Peyer's patch (tissue), 4 donors: ENCODE data around the gene LDLRAD4. TPM values are rescaled to one million over a fixed set of nuclear protein-coding genes. Genes with fewer than 3 reads are reported as not detected.
A peak's percentile ranks its signal among the peaks of the same experiment; 100 is the strongest.
"Not testable (repeated sequence)": the region's sequence is repeated elsewhere in the genome, so short reads cannot be mapped to it uniquely, and the experiment has no call there.

Source experiments
- DNase-seq, 3 donors: peaks; one replicate each; pipeline ENCODE4 v3.0.0-alpha.2; 2017 to 2019
- H3K27ac ChIP-seq, 4 donors: fragments of 200-600 bp; sonication (generic); one replicate each; pipeline ENCODE4 v1.5.1; 2016 to 2019
- H3K27me3 ChIP-seq, 2 donors: fragments of 200-600 bp; sonication (generic); one replicate each; pipeline ENCODE4 v1.5.1; 2019
- H3K36me3 ChIP-seq, 3 donors: fragments of 200-600 bp; sonication (generic); one replicate each; pipeline ENCODE4 v1.5.1; 2016 to 2019
- H3K4me1 ChIP-seq, 4 donors: fragments of 200-600 bp; sonication (generic); one replicate each; pipeline ENCODE4 v1.5.1; 2016 to 2019
- H3K4me3 ChIP-seq, 4 donors: fragments of 200-600 bp; sonication (generic); 1 replicate in 3 of 4; 2 replicates in 1 of 4; pipeline ENCODE4 v1.5.1; 2016 to 2019; ENCODE audit warnings: mild to moderate bottlenecking in 1 of 4
- H3K9me3 ChIP-seq, 4 donors: fragments of 200-600 bp; sonication (generic); one replicate each; pipeline ENCODE4 v1.5.1; 2016 to 2019; ENCODE audit warnings: mild to moderate bottlenecking in 1 of 4
- CTCF ChIP-seq, 6 experiments: fragments of 450-650 bp in 4 of 6; fragments of 200-600 bp in 2 of 6; sonication (generic) in 1 of 6; IDR thresholded peaks; one replicate each; pipeline ENCODE4 v1.5.1; 2017 to 2019; ENCODE audit warnings: antibody characterized with exemption in 6 of 6, mild to moderate bottlenecking in 3 of 6, moderate library complexity in 1 of 6
- POLR2A ChIP-seq, 2 donors: fragments of 450-650 bp; IDR thresholded peaks; one replicate each; pipeline ENCODE4 v1.5.1; 2017; ENCODE audit warnings: antibody characterized with exemption in 2 of 2, mild to moderate bottlenecking in 2 of 2, moderate library complexity in 2 of 2
- total RNA-seq, 4 donors: library from RNA; depleted of rRNA; stranded (reverse); fragments of >200 nt; gene quantifications; one replicate each; pipeline ENCODE4 v1.1.0, GENCODE V29; 2016

The LDLRAD4 gene
- total RNA-seq, 4 donors from 2014 or later, result 24.8 to 128 (median 50.0) TPM

- Histone ChIP-seq H3K4me3 (no peak overlapping the region), H3K36me3 (no peaks in the 10 kb centered on the region), H3K27ac (no peak overlapping the region), H3K27me3 (no peaks in the 10 kb centered on the region), H3K9me3 (no peaks in the 10 kb centered on the region), H3K4me1 (peaks cover 0 to 14% (median 3%) of the 10 kb centered on the region in 4 donors)
- DNase-seq, result no peak
- no peak for TF ChIP-seq CTCF (IDR thresholded peaks at IDR 0.05)
- TF ChIP-seq POLR2A (IDR thresholded peaks at IDR 0.05), result no peak
Observed at GRCh38 chr18:13605901-13606300, 387.3 kb downstream of the LDLRAD4 start.

- no peak for DNase-seq
- H3K4me3 ChIP-seq, result no peak overlapping the region
- no peak for TF ChIP-seq CTCF (IDR thresholded peaks at IDR 0.05)
- TF ChIP-seq POLR2A (IDR thresholded peaks at IDR 0.05), result no peak
- H3K36me3 ChIP-seq, result no peaks in the 10 kb centered on the region
- no peaks in the 10 kb centered on the region for H3K27me3 ChIP-seq
- no peak overlapping the region for H3K27ac ChIP-seq
- H3K9me3 ChIP-seq, result no peaks in the 10 kb centered on the region
- H3K4me1 ChIP-seq, result peaks cover 0 to 16% (median 7%) of the 10 kb centered on the region in 4 donors
Observed at GRCh38 chr18:13606604-13607254, 388.2 kb downstream of the LDLRAD4 start.

- H3K36me3 ChIP-seq, H3K27me3 ChIP-seq, H3K4me3 ChIP-seq, H3K9me3 ChIP-seq, DNase-seq: not testable (repeated sequence)
- Histone ChIP-seq H3K4me1 (peaks cover 0 to 16% (median 8%) of the 10 kb centered on the region in 4 donors), H3K27ac (peak overlapping the region in 1 of 4 donors; percentile 63)
Observed at GRCh38 chr18:13608024-13608562, 389.5 kb downstream of the LDLRAD4 start.

DNA sequence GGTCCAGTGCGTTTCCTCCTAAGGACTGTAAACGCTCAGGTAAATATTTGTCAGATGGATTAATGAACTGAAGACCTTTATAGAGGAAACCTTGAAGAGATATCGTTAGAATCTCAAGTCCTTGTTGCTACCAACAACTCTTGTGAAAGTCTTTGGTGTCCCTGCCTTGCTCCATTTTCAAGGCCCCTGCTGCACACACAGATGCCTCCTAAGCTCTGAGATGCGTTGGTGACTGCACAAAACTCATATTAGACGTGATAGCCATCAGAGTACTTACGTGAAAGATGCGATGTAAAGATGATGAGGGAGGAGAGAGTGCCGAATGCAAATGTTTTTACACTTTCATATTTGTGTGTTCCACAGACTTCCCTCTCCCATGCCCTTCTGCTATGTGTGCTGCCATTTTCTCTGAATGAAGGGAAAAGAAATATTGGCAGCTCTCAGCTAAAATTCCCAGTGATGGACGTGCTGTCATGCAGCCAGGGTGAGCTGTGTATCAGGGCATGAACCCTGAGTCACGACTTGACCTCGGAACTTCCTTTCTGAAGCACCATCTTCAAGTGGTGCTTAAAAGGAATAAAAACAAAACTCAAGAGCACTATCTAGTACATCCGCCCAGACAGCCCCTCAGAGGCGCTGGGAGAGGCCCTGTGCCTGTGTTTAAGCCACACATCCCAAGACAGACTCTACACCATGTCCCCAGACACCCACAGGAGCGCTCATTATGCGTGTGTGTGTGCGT lies 390.4 kb downstream of the LDLRAD4 start:
- Histone ChIP-seq H3K27me3 (no peaks in the 10 kb centered on the region), H3K4me1 (peaks cover 0 to 16% (median 8%) of the 10 kb centered on the region in 4 donors), H3K9me3 (no peaks in the 10 kb centered on the region), H3K27ac (peak overlapping the region in 3 of 4 donors; percentile 9 to 63 (median 14)), H3K36me3 (no peaks in the 10 kb centered on the region), H3K4me3 (no peak overlapping the region)
- DNase-seq, result peak in 2 of 3 donors; percentile 46 to 64
- TF ChIP-seq CTCF (IDR thresholded peaks at IDR 0.05) (no peak), POLR2A (IDR thresholded peaks at IDR 0.05) (no peak)

DNA sequence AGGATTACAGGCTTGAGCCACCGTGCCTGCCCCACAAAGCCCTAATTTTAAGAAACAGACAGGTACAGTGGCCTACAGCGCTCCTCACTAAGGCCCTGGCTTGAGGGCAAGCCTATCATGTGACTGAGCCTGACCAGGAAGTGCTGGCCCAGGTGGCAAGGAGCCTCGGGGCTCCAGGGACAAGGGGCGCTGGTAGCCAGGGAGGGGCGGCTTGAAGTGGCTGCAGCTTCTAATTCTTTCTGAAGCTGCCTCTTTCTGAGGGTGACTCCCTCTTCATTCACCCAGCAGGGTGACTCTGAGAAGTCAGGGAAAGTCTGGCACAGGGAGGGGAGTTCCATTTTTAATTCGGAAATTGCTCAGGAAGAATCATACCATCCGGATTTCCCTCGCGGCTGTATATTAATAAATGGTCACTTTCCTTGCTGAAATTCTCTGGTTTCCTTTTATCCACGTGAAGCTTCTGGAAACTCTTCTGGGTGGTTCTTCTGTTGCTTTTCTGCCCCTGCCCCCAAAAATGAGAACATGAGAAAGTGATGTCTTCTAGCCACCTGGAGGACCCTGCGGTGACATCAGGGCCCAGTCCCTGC lies 392.1 kb downstream of the LDLRAD4 start:
- H3K4me1 ChIP-seq, result peaks cover 0 to 21% (median 10%) of the 10 kb centered on the region in 4 donors
- no peaks in the 10 kb centered on the region for H3K36me3 ChIP-seq
- H3K4me3 ChIP-seq, result peak overlapping the region in 3 of 4 donors; percentile 4 to 44 (median 35)
- H3K27ac ChIP-seq, result peak overlapping the region; percentile 65 to 77 (median 70)
- no peak for DNase-seq
- H3K9me3 ChIP-seq, result no peaks in the 10 kb centered on the region
- TF ChIP-seq CTCF (IDR thresholded peaks at IDR 0.05), result no peak
- TF ChIP-seq POLR2A (IDR thresholded peaks at IDR 0.05), result no peak
- H3K27me3 ChIP-seq, result no peaks in the 10 kb centered on the region
